Activated naive CD4-positive, alpha-beta T cell treated with anti-CD3 and anti-CD28 coated beads, Interleukin-2, amount 10 ng/mL, durations not matched to agents 7 days and 5 days (primary cell): Measurements from ENCODE around the gene IL20RB.
A peak's percentile ranks its signal among the peaks of the same experiment; 100 is the strongest.
"Not testable (repeated sequence)": the region's sequence is repeated elsewhere in the genome, so short reads cannot be mapped to it uniquely, and the experiment has no call there.

Source experiments
- CTCF ChIA-PET: fragments of 350-600 bp; sonication (Branson Sonifier 250); formaldehyde crosslinking; loops from one replicate; lab custom pipeline; 2021; ENCODE audit warnings: antibody characterized with exemption; lab: Charles Lee
- DNase-seq: peaks from one replicate; pipeline ENCODE4 v3.0.0-alpha.2; 2020
- H3K27ac Mint-ChIP-seq: one replicate; pipeline ENCODE4 v1.8.0; 2021; ENCODE audit warnings: mild to moderate bottlenecking, moderate library complexity, mixed read lengths
- H3K27me3 Mint-ChIP-seq: one replicate; pipeline ENCODE4 v1.8.0; 2021; ENCODE audit warnings: mild to moderate bottlenecking, mixed read lengths
- H3K36me3 Mint-ChIP-seq: one replicate; pipeline ENCODE4 v1.8.0; 2021; ENCODE audit warnings: mixed read lengths
- H3K4me1 Mint-ChIP-seq: one replicate; pipeline ENCODE4 v1.8.0; 2021; ENCODE audit warnings: mixed read lengths
- H3K4me3 Mint-ChIP-seq: one replicate; pipeline ENCODE4 v1.8.0; 2021; ENCODE audit warnings: mild to moderate bottlenecking, moderate library complexity, mixed read lengths
- H3K9me3 Mint-ChIP-seq: one replicate; pipeline ENCODE4 v1.8.0; 2021; ENCODE audit warnings: mixed read lengths

IL20RB gene

DNA sequence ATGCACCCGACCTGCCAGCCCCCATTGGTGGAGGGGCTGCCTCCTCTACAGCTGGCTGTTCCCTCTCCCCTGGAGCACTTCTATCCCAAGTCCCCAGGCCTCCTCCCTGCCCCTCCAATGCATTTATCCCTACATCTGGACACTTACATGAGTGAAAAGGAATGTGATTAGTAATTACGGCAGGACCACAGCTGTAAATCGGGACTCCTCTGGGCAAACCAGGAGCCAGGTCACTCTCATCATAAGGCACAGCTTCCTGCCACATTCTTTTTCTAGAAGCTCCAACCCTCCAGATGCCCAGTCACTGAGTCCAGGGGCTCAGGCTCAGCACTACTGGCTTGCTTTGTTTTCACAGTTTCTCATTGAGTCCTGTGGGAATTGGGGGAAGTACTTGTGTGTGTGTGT, 54.3 kb downstream of the IL20RB start:
- CTCF ChIA-PET = interaction anchor here (0.7 to 6.3 kb wide), 3 partner anchors 256 to 941 kb away, joined by 3 to 156 read pairs (median 4); partner anchors contain the start of gene STAG1
- Mint-ChIP-seq H3K4me1 (peaks cover 13% of the 10 kb centered on the region), H3K9me3 (no peaks in the 10 kb centered on the region), H3K27ac (no peak overlapping the region), H3K4me3 (no peak overlapping the region), H3K27me3 (no peaks in the 10 kb centered on the region), H3K36me3 (no peaks in the 10 kb centered on the region)
- DNase-seq = no peak

DNA sequence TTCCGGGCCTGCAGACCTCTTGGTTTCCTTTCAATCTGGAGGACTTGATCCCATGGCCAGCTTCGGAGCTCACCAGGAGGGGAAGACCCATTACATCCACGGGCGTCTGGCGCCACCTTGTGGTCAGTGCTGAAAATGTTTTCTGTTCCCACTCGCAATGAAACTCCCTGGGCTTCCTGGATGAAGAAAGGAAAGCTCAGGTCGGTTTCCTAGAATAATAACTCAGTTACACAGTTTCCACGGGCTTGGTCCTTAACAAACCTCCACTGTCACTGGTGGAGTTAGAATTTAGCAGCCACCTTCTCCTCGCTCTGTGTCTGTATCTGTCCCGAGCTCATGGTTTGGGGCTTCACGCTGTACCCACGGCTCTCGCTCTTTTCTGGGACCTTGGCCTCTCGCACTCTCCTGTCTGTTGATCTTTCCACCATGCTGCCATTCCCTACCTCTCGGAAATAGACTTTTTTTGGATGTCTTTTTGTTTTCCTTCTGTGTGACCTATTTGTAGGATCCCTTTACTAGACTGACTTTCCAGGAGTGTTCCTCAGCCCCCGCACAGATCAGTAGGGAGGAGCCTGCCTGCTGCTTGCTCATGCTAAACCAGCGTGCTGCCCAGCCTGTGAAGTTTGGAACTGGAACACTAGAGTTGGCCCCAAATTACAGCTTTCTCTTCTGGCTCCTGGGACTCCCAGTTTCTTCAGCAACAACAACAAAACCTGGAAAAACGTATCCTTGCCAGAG, 56.3 kb downstream of the IL20RB start:
- peak overlapping the region; percentile 56 for H3K4me3 Mint-ChIP-seq
- CTCF ChIA-PET = interaction anchor here (0.5 to 6.3 kb wide), 41 partner anchors 8 to 972 kb away, joined by 3 to 156 read pairs (median 4); partner anchors contain the start of genes NCK1, SLC35G2 and STAG1
- H3K27me3 Mint-ChIP-seq = peaks cover 4% of the 10 kb centered on the region
- peak; percentile 88 for DNase-seq
- H3K9me3 Mint-ChIP-seq = no peaks in the 10 kb centered on the region
- H3K27ac Mint-ChIP-seq = no peak overlapping the region
- peaks cover 13% of the 10 kb centered on the region for H3K4me1 Mint-ChIP-seq
- no peaks in the 10 kb centered on the region for H3K36me3 Mint-ChIP-seq

- DNase-seq, H3K27ac Mint-ChIP-seq, H3K36me3 Mint-ChIP-seq, H3K9me3 Mint-ChIP-seq, H3K27me3 Mint-ChIP-seq, H3K4me3 Mint-ChIP-seq: not testable (repeated sequence)
- CTCF ChIA-PET = interaction anchor here (6.3 kb wide), 1 partner anchor 261 kb away, joined by 156 read pairs; the partner anchor contains the start of gene STAG1
- peaks cover 13% of the 10 kb centered on the region for H3K4me1 Mint-ChIP-seq
These were observed 59.5 kb downstream of the IL20RB start for GRCh38 chr3:137017316-137017715.

DNA sequence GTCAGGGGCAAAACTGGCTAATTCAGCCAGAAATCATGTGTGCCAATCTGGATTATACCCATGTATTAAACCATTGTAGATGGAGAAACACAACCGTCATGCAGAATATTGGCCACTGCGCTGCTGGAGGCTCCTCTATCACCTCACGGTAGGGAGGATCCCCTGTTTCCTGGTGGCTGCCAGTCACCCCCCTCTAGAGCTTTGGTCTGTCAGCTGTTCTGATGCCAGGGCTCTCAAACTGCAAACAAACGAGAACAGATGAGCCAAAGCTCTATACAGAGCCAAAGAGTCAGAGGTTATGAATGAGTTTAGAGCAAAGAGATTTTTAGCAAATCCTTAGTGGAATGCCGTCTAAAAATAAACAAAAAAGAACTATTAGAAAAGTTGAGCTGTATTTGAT, 62.5 kb downstream of the IL20RB start:
- Mint-ChIP-seq H3K27ac (no peak overlapping the region), H3K9me3 (no peaks in the 10 kb centered on the region), H3K4me3 (no peak overlapping the region), H3K36me3 (no peaks in the 10 kb centered on the region), H3K27me3 (peaks cover 9% of the 10 kb centered on the region), H3K4me1 (peaks cover under 1% of the 10 kb centered on the region)
- CTCF ChIA-PET = interaction anchor here (0.7 kb wide), 1 partner anchor 12 kb away, joined by 3 read pairs; no protein-coding TSS in a partner anchor
- DNase-seq = no peak

DNA sequence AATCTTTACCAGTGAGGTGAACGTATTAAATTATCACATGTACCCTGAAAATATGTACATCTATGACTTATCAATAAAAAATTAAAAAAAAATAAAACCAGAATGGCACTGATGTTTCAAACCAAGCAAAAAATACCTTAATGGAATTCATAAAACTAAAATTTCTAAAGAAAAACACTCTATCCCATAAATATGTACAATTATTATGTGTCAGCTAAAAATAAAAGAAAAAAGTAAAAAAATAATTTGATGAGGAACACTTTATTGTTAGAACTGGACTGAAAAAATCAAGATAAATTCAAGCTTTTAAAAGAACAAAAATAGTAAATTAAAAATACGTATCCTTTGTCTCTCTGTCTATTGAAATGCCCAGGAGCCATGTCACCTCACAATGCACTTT, 63.1 kb downstream of the IL20RB start:
- no peaks in the 10 kb centered on the region for H3K36me3 Mint-ChIP-seq
- CTCF ChIA-PET = no interaction called here
- no peaks in the 10 kb centered on the region for H3K4me1 Mint-ChIP-seq
- H3K9me3 Mint-ChIP-seq = no peaks in the 10 kb centered on the region
- no peak for DNase-seq
- peaks cover 9% of the 10 kb centered on the region for H3K27me3 Mint-ChIP-seq
- H3K4me3 Mint-ChIP-seq = no peak overlapping the region
- H3K27ac Mint-ChIP-seq = no peak overlapping the region

DNA sequence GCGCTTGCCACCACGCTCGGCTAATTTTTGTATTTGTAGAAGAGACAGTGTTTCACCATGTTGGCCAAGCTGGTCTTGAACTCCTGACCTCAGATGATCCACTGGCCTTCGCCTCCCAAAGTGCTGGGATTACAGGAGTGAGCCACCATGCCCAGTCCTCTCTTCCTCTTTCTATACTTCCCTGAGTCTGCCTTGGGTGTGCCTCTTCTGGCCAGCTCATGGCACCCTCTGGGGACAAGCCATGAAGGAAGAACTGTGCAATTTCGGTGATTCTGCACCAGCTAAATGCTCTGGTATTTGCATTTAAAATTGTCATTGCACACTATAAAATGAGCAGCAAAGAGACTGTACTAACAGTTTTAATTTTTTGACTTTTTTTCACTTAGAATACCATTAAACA, 66.6 kb downstream of the IL20RB start:
- H3K4me1 Mint-ChIP-seq = no peaks in the 10 kb centered on the region

DNA sequence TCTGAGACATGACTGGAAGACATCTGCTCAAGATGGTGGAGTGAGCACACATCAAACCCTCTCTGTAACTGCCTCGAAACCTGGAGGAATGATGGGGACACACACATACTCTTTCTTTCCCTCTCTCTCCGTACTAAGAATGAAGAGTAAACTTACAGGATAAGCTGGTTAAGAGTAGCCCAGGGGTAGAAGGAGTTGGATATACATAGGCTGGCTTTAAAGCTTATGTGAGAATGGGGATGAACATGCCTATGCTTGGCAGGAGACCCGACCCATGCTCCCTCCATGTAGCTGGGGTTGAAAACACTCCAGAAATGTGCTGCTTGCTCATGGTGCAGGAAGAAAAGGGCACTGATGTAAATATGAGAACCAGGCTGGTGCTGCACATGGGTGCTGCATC, 68.9 kb downstream of the IL20RB start:
- no peak overlapping the region for H3K4me3 Mint-ChIP-seq
- no peaks in the 10 kb centered on the region for H3K4me1 Mint-ChIP-seq
- no peaks in the 10 kb centered on the region for H3K36me3 Mint-ChIP-seq
- CTCF ChIA-PET = no interaction called here
- no peak for DNase-seq
- no peak overlapping the region for H3K27ac Mint-ChIP-seq
- H3K27me3 Mint-ChIP-seq = peaks cover 28% of the 10 kb centered on the region
- H3K9me3 Mint-ChIP-seq = no peaks in the 10 kb centered on the region

More for the DNA sequence above, 66.6 kb downstream of the IL20RB start:
- Mint-ChIP-seq H3K4me3 (no peak overlapping the region), H3K9me3 (no peaks in the 10 kb centered on the region), H3K27me3 (peaks cover 10% of the 10 kb centered on the region), H3K36me3 (no peaks in the 10 kb centered on the region), H3K27ac (no peak overlapping the region)
- CTCF ChIA-PET = interaction anchor here (1.1 to 1.4 kb wide), 3 partner anchors 10 to 272 kb away, joined by 3 to 5 read pairs (median 3); partner anchors contain the start of gene STAG1
- no peak for DNase-seq

DNA sequence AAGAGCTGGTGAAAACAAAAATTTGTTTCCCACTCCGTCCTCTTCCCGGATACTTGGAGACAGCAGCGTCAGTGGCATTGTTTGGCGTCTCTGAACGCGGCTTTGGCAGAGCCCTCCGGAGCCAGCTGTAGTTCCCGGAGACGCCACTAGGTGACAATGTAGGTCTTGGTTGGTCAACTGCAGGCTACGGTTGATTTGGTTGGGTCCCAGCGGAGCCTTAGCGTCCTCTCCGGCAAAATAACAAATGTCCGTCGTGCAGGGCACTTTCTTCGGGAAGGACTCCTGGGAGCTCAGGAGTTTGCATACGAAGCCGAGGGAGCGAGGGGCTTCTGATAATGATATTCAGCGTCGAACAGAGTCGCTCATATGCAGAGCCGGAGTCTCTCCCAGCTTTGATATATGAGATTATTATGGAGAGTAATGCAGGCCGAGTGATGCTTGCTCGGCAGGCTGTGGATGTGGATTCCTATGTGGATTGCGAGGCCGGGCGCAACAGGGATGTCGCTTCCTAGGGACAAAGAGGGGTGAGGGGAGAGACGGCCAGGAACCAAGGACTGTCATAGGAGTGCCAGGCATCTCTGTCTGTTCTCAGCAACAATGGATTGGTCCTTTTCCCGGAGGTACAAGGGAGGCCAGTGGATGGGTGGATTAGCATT, 74.8 kb downstream of the IL20RB start:
- Mint-ChIP-seq H3K36me3 (no peaks in the 10 kb centered on the region), H3K27ac (no peak overlapping the region), H3K9me3 (no peaks in the 10 kb centered on the region), H3K27me3 (peaks cover 48% of the 10 kb centered on the region), H3K4me3 (peak overlapping the region; percentile 14), H3K4me1 (peaks cover 9% of the 10 kb centered on the region)
- peak; percentile 85 for DNase-seq
- CTCF ChIA-PET = interaction anchor here (0.6 to 2.5 kb wide), 19 partner anchors 8 to 1019 kb away, joined by 3 to 12 read pairs (median 4); partner anchors contain the start of gene STAG1

GRCh38 chr3:137035631-137036030, 77.8 kb downstream of the IL20RB start:
- Mint-ChIP-seq H3K4me3 (no peak overlapping the region), H3K27me3 (peaks cover 36% of the 10 kb centered on the region), H3K27ac (no peak overlapping the region), H3K36me3 (no peaks in the 10 kb centered on the region), H3K9me3 (no peaks in the 10 kb centered on the region), H3K4me1 (peaks cover 9% of the 10 kb centered on the region)
- DNase-seq = no peak
- CTCF ChIA-PET = no interaction called here

GRCh38 chr3:137039570-137039969, 81.8 kb downstream of the IL20RB start:
- no peak overlapping the region for H3K4me3 Mint-ChIP-seq
- no peaks in the 10 kb centered on the region for H3K36me3 Mint-ChIP-seq
- peaks cover 15% of the 10 kb centered on the region for H3K27me3 Mint-ChIP-seq
- H3K4me1 Mint-ChIP-seq = no peaks in the 10 kb centered on the region
- CTCF ChIA-PET = no interaction called here
- H3K27ac Mint-ChIP-seq = no peak overlapping the region
- no peak for DNase-seq
- no peaks in the 10 kb centered on the region for H3K9me3 Mint-ChIP-seq

DNA sequence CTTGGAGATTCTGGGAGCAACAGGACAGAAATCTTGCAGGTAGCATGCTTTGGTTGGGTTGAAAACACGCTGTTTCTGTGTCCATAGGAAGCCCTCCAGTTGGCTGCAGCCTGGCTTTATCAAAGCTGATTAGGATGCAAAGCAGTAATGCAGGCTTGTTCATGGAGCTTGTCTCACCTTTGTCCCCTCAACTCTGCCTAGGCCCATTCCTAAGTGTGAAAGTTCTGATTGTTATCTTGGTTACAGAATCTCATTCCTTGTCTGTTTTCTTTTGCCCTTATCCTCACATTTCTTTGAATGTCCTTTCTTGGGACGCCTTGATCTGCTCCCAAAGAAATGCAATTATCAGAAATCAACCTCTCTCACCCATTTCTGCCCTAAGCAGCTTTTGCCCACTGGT, 83.5 kb downstream of the IL20RB start:
- Mint-ChIP-seq H3K27ac (no peak overlapping the region), H3K27me3 (peaks cover 16% of the 10 kb centered on the region), H3K4me3 (no peak overlapping the region), H3K9me3 (no peaks in the 10 kb centered on the region), H3K36me3 (no peaks in the 10 kb centered on the region), H3K4me1 (no peaks in the 10 kb centered on the region)
- CTCF ChIA-PET = interaction anchor here (2.0 kb wide), 1 partner anchor 9 kb away, joined by 7 read pairs; no protein-coding TSS in a partner anchor
- DNase-seq = no peak

DNA sequence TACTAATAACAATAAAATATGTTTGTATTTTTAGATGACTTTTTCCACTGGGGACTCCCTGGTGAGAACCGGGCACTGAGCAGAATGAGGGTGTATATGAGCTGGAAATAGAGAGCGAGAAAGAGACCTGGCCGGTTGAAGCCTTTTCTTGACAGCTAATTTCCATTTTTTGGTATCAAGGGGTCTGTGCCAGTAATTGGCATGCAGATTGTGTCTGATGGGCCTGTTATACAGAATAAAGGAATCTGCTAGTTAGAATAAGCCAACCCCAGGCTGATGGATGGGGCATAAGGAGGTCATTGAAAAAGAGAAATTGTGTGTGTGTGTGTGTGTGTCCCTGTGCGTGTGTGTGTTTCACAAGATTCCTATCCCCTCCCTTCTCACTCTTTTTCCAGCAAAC, 83.9 kb downstream of the IL20RB start:
- Mint-ChIP-seq H3K9me3 (no peaks in the 10 kb centered on the region), H3K4me1 (no peaks in the 10 kb centered on the region), H3K36me3 (no peaks in the 10 kb centered on the region), H3K27ac (no peak overlapping the region), H3K4me3 (no peak overlapping the region), H3K27me3 (peaks cover 16% of the 10 kb centered on the region)
- DNase-seq = no peak
- CTCF ChIA-PET = interaction anchor here (2.0 kb wide), 1 partner anchor 9 kb away, joined by 7 read pairs; no protein-coding TSS in a partner anchor

GRCh38 chr3:137046747-137047146, 89.0 kb downstream of the IL20RB start:
- CTCF ChIA-PET = no interaction called here
- Mint-ChIP-seq H3K4me1 (no peaks in the 10 kb centered on the region), H3K27me3 (peaks cover 18% of the 10 kb centered on the region), H3K4me3 (no peak overlapping the region), H3K36me3 (no peaks in the 10 kb centered on the region), H3K27ac (no peak overlapping the region), H3K9me3 (no peaks in the 10 kb centered on the region)
- DNase-seq = no peak

- Mint-ChIP-seq H3K27me3 (peaks cover 18% of the 10 kb centered on the region), H3K27ac (no peak overlapping the region), H3K9me3 (no peaks in the 10 kb centered on the region), H3K36me3 (no peaks in the 10 kb centered on the region), H3K4me3 (no peak overlapping the region), H3K4me1 (no peaks in the 10 kb centered on the region)
- no peak for DNase-seq
- CTCF ChIA-PET = no interaction called here
These were observed 89.5 kb downstream of the IL20RB start for GRCh38 chr3:137047240-137047639.
